ENCODE results near the gene CXCL13.
A peak's percentile ranks its signal among the peaks of the same experiment; 100 is the strongest.
"Not testable (repeated sequence)": the region's sequence is repeated elsewhere in the genome, so short reads cannot be mapped to it uniquely, and the experiment has no call there.

The CXCL13 gene

GRCh38 chr4:77601614-77602187 lies 3.9 kb upstream of the CXCL13 start:
- no peak for DNase-seq (ENCODE audit: low read depth in 2 of 2, low spot score in 1 of 2)

- no peak for DNase-seq (ENCODE audit: low read depth in 2 of 2, low spot score in 1 of 2)
Observed at GRCh38 chr4:77613267-77613666, 7.6 kb downstream of the CXCL13 start.

GRCh38 chr4:77615153-77615552 lies 9.5 kb downstream of the CXCL13 start:
- no peak for DNase-seq (ENCODE audit: low read depth in 2 of 2, low spot score in 1 of 2)

GRCh38 chr4:77617203-77617602 lies 11.6 kb downstream of the CXCL13 start:
- no peak for DNase-seq (ENCODE audit: low read depth in 2 of 2, low spot score in 1 of 2)

GRCh38 chr4:77618383-77619241 lies 13.0 kb downstream of the CXCL13 start:
- peak; percentile 7 to 41 for DNase-seq (ENCODE audit: low read depth in 2 of 2, low spot score in 1 of 2)

GRCh38 chr4:77619408-77619807 lies 13.8 kb downstream of the CXCL13 start:
- no peak for DNase-seq (ENCODE audit: low read depth in 2 of 2, low spot score in 1 of 2)

GRCh38 chr4:77621254-77621653 lies 15.6 kb downstream of the CXCL13 start:
- no peak for DNase-seq (ENCODE audit: low read depth in 2 of 2, low spot score in 1 of 2)

- no peak for DNase-seq (ENCODE audit: low read depth in 2 of 2, low spot score in 1 of 2)
Observed at GRCh38 chr4:77623091-77623490, 17.5 kb downstream of the CXCL13 start.

GRCh38 chr4:77624213-77624612 lies 18.6 kb downstream of the CXCL13 start:
- DNase-seq (ENCODE audit: low read depth in 2 of 2, low spot score in 1 of 2), result no peak

GRCh38 chr4:77625485-77625884 lies 19.9 kb downstream of the CXCL13 start:
- no peak for DNase-seq (ENCODE audit: low read depth in 2 of 2, low spot score in 1 of 2)

GRCh38 chr4:77629885-77630284 lies 24.3 kb downstream of the CXCL13 start:
- no peak for DNase-seq (ENCODE audit: low read depth in 2 of 2, low spot score in 1 of 2)

- no peak for DNase-seq (ENCODE audit: low read depth in 2 of 2, low spot score in 1 of 2)
Observed at GRCh38 chr4:77631276-77631675, 25.7 kb downstream of the CXCL13 start.

GRCh38 chr4:77634132-77634785 lies 28.6 kb downstream of the CXCL13 start:
- no peak for DNase-seq (ENCODE audit: low read depth in 2 of 2, low spot score in 1 of 2)

GRCh38 chr4:77635246-77635645 lies 29.6 kb downstream of the CXCL13 start:
- no peak for DNase-seq (ENCODE audit: low read depth in 2 of 2, low spot score in 1 of 2)

- DNase-seq (ENCODE audit: low read depth in 2 of 2, low spot score in 1 of 2), result no peak
Observed at GRCh38 chr4:77635876-77636275, 30.3 kb downstream of the CXCL13 start.

- DNase-seq (ENCODE audit: low read depth in 2 of 2, low spot score in 1 of 2), result no peak
Observed at GRCh38 chr4:77636902-77637301, 31.3 kb downstream of the CXCL13 start.

- DNase-seq (ENCODE audit: low read depth in 2 of 2, low spot score in 1 of 2), result not testable (repeated sequence)
Observed at GRCh38 chr4:77644069-77644468, 38.4 kb downstream of the CXCL13 start.

- DNase-seq (ENCODE audit: low read depth in 2 of 2, low spot score in 1 of 2), result no peak
Observed at GRCh38 chr4:77650787-77651186, 45.2 kb downstream of the CXCL13 start.

GRCh38 chr4:77651820-77652219 lies 46.2 kb downstream of the CXCL13 start:
- DNase-seq (ENCODE audit: low read depth in 2 of 2, low spot score in 1 of 2), result no peak

GRCh38 chr4:77652237-77652897 lies 46.7 kb downstream of the CXCL13 start:
- no peak for DNase-seq (ENCODE audit: low read depth in 2 of 2, low spot score in 1 of 2)

- no peak for DNase-seq (ENCODE audit: low read depth in 2 of 2, low spot score in 1 of 2)
Observed at GRCh38 chr4:77653162-77653758, 47.6 kb downstream of the CXCL13 start.

Measured in stimulated activated CD8-positive, alpha-beta memory T cell treated with anti-CD3 and anti-CD28 coated beads, Interleukin-4, amount 100 ng/mL, for 1 hour (primary cell).